ENCODE measurements around the gene CCDC102A.
A peak's percentile ranks its signal among the peaks of the same experiment; 100 is the strongest.
"Not testable (repeated sequence)": the region's sequence is repeated elsewhere in the genome, so short reads cannot be mapped to it uniquely, and the experiment has no call there.

Gene CCDC102A

DNA sequence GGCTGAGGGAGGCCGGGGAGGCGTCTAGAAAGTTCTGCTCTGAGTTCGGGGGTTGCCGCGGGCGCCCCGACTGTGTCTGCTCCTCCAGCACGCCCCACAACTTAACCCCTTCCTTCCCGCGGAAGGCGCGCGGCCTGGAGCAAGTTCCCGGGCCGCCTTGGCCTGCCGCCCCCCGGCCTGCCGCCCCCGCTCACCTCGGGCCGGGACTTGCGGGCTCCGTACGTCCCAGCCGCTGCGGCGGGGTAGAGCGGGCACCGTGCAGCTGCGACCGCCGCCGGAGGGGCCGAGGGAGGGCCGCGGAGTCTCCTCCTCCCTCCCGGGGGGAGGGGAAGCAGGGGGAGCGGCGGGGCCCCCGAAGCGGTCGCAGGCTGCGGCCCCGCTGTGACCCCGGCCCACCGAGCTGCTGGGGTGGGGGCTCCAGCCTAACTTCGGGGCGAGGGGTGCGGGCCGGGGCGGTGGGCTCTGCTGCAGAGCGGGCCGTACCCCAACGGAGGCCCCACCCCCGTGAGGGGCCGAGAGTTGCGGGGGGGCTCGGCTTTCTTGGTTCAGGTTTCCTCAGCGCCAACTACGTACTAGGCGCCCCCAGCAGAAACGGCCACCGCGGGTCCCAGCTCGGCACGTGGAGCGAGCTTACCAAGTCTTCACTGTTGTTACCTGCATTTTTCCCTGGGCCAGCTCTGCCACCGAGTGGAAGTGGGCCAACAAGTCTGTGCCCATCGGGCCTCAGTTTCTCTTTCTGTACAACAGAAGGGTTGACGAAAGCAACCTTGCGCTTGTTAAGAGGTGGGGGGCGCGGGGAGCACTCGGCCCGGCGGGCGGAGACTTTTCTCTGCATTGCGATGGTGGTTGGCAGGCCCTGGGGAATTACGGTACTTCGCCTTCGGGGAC lies at the start of gene CCDC102A:
Gene CCDC102A (minus strand): TSS at position 266 of the 888 bp plus-strand sequence. CDS start 7,394 bp downstream, outside the sequence.
- DNase-seq (ENCODE audit: low spot score): no peak

DNA sequence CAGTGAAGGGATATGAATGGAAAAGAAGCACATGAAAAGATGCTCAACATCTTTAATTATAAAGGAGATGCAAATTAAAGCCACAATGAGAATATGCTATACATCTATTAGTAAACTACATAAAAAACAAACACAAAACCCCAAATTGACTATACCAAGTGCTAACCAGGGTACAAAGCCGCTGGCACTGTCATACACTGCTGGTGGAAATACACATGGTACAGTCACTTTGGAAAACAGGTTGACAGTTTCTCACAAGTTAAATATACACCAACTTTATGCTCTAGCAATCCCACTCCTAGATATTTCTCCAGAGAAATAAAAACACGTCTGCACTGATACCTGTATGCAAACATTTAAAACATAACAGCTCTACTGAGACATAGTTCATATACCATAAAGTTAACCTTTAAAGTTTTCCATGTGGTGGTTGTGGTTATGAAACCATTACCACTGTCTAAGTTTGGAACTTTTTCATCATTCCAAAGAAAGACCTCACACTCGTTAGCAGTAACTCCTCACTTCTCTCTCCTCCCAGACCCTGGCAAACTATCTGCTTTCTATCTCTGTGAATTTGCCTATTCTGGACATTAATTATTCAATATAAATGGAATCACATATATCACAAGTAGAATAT lies 48.8 kb upstream of the CCDC102A start:
- no peak for DNase-seq (ENCODE audit: low spot score)

- no peak for DNase-seq (ENCODE audit: low spot score)
Measured at GRCh38 chr16:57579361-57579665, 42.9 kb upstream of the CCDC102A start.

GRCh38 chr16:57578521-57579360 lies 42.4 kb upstream of the CCDC102A start:
- no peak for DNase-seq (ENCODE audit: low spot score)

- DNase-seq (ENCODE audit: low spot score): no peak
Measured at GRCh38 chr16:57577691-57578224, 41.4 kb upstream of the CCDC102A start.

DNA sequence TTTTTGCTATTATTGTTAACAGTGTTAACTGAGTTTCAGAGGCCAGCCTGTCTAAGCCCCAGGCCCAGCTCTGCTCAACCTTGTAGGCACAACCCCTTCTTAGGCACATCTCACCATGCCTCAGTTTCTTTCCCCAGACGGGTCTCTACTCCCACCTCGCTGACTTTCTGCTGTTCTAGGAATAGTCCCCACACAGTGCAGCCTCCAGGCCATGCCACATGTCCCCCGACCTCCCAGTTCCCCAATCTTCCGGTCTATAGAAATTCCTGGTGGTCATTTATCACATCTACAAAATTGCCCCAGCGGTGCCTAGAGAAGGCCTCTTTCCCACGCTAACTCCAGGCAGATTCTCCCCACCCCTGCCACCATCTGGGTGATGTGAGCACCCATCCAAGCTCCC lies 40.8 kb upstream of the CCDC102A start:
- no peak for DNase-seq (ENCODE audit: low spot score)

DNA sequence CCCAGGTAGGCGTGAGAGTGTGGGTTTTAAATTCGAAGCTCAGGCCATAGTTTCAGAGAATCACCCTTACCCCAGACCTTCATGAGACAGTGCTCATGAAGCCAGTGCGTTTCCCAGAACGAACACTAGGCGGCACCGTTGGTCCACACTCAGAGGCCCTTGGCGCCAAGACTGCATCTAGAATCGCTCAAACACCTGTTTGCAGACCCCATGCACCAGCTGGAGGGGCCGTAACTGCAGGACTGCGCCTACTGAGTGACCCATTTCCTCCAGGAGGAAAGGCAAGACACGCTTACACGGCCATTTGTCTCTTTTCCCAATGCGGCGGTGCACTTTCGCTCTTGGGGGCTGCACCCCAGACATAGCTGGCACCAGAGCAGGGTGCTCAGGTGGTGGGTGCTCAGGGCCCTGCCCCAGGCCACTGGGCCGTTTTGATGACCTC lies 40.1 kb upstream of the CCDC102A start:
- peak; percentile 68 for DNase-seq (ENCODE audit: low spot score)

DNA sequence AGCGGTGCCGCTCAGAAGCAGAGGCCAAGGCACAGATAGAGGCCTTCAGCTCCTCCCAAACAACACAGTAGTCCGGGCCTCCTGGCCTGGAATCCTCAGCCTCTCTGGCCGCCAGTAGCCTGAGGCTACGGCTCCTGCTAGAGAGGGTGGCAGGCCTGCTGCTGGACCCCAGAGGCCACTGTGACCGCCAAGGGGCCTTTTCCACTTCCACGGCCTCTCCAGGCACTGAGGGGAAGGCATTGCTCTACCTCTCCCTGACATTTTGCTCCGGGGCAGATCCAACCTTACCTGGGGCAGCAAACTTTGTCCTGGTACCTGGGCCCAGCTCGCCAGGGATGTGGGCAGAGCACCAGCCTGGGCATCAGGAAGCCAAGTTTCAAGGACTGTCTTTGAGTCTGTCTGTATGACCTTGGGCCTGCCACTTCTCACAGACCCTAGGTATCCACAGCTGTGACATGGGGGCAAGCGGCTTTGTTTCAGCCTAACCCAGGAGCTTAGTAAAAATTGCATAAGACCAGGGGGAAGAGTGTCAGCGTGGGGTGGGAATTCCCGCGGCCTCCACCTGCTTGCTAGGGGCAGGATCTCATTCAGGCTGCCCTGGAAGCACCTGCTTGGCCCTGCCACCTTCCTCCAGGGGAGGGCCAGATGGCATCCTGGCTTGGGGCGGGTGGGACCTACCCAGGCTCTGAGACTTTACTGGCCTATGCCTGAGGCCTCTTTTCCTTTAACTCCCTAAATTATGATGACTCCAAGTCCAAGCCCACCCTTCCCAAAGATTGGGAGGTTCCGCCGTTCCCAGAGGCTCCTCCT lies 39.3 kb upstream of the CCDC102A start:
- no peak for DNase-seq (ENCODE audit: low spot score)

GRCh38 chr16:57574646-57575467 lies 38.5 kb upstream of the CCDC102A start:
- no peak for DNase-seq (ENCODE audit: low spot score)

- DNase-seq (ENCODE audit: low spot score): no peak
Measured at GRCh38 chr16:57574086-57574485, 37.7 kb upstream of the CCDC102A start.

DNA sequence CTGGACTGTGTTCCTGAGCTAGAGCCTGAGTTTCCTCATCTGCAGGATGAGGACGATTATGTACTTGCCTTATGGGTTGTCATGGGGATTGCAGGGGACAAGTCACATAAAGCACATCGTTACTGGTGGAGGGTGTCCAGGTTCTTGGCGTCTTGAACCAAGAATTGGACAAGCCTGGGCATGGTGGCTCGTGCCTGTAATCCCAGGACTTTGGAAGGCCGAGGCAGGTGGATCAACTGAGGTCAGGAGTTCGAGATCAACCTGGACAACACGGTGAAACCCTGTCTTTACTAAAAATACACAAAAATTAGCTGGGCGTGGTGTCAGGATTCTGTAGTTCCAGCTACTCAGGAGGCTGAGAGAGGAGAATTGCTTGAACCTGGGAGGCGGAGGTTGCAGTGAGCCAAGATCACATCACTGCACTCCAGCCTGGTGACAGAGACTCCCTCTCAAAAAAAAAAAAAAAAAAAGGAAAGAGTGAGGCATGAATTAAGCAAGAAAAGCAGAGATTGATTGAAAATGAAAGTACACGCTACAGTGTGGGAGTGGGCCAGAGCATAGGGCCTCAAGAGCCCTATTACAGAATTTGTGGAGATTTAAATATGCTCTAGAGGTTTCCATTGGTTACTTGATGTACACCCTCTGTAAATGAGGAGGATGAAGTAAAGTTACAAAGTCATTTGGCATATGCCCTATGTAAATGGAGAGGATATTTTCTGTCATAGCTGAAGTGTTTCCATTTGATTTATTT lies 36.8 kb upstream of the CCDC102A start:
- DNase-seq (ENCODE audit: low spot score): no peak

DNA sequence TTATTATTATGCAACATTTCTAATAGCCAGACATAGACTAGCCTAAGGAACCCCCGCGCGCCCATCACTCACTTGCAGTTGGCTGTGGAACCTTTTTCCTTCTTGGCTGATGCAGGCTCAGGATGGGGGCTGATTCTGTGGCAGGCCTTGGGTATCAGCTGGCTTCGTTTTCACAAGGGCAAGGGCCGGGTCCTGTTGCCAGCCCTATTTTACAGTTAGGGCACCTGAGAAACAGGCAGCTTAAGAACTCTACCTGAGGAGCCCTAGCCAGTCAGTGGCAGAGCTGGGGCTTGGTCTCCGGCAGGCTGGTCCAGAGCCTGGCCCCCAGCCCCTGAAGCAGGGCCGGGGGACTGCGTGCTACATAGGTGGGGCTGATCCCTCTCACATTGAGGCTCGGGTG lies 34.7 kb upstream of the CCDC102A start:
- DNase-seq (ENCODE audit: low spot score): no peak

DNA sequence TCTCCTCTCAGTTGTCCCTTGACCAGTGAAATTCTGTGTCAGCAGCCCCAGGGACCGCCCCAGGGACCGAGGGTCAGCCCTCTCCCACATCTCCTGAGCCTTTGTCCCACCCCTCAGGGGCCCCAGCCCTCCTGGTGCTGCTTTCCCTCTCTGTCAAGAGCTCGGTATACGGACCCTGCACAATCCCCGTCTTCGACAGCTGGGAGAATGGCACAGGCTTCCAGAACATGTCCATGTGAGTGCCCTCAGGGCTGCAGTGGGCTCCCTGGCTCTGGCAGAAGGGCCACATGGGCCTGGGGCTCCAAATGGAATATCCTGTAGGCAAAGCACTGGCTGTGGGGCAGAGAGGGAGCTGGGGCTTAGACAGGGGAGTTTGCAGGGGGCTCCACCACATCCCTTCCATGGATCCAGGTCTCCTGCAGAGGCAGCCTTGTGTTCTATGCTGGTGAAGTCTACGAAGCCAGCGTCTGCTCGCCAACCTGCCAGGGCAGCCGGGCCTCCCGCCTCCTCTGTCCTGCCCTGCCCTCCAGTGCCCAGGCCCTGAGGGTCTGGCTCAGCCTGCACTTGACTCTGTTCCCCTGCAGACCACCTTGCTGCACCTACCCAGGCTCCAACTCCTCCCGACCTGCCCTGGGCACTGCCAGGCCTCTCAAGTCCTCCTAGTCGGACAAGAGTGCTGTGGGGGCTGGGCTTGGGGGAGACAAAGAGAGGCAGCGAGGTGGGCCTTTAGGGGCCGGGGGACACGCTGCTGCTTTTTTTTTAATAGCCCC lies 34.1 kb upstream of the CCDC102A start:
- no peak for DNase-seq (ENCODE audit: low spot score)

- no peak for DNase-seq (ENCODE audit: low spot score)
Measured at GRCh38 chr16:57569306-57569946, 33.1 kb upstream of the CCDC102A start.

DNA sequence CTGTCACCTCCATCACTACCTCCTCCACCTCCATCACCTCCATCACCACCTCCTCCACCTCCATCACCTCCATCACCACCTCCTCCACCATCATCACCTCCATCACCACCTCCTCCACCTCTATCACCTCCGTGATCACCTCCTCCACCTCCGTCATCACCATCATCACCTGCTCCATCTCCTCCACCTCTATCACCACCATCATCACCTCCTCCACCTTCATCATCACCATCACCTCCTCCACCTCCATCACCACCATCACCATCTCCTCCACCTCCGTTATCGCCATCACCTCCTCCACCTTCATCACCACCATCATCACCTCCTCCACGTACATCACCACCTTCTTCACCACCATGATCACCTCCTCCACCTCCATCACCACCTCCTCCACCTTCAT lies 32.4 kb upstream of the CCDC102A start:
- not testable (repeated sequence) for DNase-seq (ENCODE audit: low spot score)

DNA sequence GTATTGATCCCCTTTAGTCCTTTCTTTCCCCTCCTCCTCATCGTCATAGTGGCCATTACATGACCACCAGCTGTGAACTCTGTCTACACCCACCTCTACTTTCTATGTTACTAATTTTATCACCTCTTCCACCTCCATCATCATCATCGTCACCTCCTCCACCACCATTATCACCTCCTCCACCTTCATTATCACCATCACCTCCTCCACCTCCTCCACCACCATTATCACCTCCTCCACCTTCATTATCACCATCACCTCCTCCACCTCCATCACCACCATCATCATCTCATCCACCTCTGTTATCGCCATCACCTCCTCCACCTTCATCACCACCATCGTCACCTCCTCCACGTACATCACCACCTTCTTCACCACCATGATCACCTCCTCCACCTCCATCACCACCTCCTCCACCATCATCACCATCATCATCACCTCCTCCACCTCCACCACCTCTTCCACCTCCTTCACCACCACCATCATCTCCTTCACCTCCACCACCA lies 31.9 kb upstream of the CCDC102A start:
- DNase-seq (ENCODE audit: low spot score): no peak

- DNase-seq (ENCODE audit: low spot score): no peak
Measured at GRCh38 chr16:57567691-57568090, 31.3 kb upstream of the CCDC102A start.

DNA sequence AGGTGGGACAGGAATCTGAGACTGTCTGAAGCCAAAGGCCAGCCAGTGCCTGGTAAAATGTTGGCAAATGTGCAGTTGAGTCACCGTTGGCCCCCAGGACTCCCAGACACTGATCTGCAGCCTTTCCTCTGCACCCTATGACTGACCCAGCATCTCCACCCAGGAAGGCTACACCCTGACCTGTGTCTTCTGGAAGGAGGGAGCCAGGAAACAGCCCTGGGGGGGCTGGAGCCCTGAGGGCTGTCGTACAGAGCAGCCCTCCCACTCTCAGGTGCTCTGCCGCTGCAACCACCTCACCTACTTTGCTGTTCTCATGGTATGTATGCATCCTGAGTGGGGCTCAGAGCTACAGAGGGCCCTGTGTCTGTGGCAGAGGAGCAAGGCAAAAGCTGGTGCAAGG lies 30.1 kb upstream of the CCDC102A start:
- no peak for DNase-seq (ENCODE audit: low spot score)

Measured in LoVo (cell line).